Activated CD8-positive, alpha-beta T cell treated with anti-CD3 and anti-CD28 coated beads for 36 hours (primary cell): ENCODE data around the gene NR0B1. TPM values are rescaled to one million over a fixed set of nuclear protein-coding genes. Genes with fewer than 3 reads are reported as not detected.

Source experiments
- ATAC-seq: fragments of 200-7000 bp; cut with Tn5 transposase; one replicate; pipeline ENCODE4 v1.10.0; 2021; ENCODE audit warnings: mild to moderate bottlenecking, moderate library complexity
- CTCF ChIA-PET: fragments of 350-600 bp; sonication (Branson Sonifier 250); formaldehyde crosslinking; loops from one replicate; lab custom pipeline; 2021; ENCODE audit warnings: antibody characterized with exemption; lab: Charles Lee
- POLR2A ChIA-PET: fragments of 350-600 bp; sonication (Branson Sonifier 250); formaldehyde crosslinking; loops from one replicate; lab custom pipeline; 2021; ENCODE audit warnings: antibody characterized with exemption; lab: Charles Lee
- DNase-seq: peaks from one replicate; pipeline ENCODE4 v3.0.0-alpha.2; 2020
- H3K27ac Mint-ChIP-seq: one replicate; pipeline ENCODE4 v1.8.0; 2021; ENCODE audit warnings: mild to moderate bottlenecking, mixed read lengths
- H3K27me3 Mint-ChIP-seq: one replicate; pipeline ENCODE4 v1.8.0; 2021; ENCODE audit warnings: mixed read lengths
- H3K36me3 Mint-ChIP-seq: one replicate; pipeline ENCODE4 v1.8.0; 2021; ENCODE audit warnings: low read depth, mixed read lengths
- H3K4me1 Mint-ChIP-seq: one replicate; pipeline ENCODE4 v1.8.0; 2021; ENCODE audit warnings: low read depth, mixed read lengths
- H3K4me3 Mint-ChIP-seq: one replicate; pipeline ENCODE4 v1.8.0; 2021; ENCODE audit warnings: mild to moderate bottlenecking, moderate library complexity, mixed read lengths
- H3K9me3 Mint-ChIP-seq: one replicate; pipeline ENCODE4 v1.8.0; 2021; ENCODE audit warnings: mixed read lengths
- intact Hi-C: fragments of 100-400 bp; cut with micrococcal nuclease; formaldehyde crosslinking; loops from one replicate; pipeline ENCODE4 v1.10.0; 2022
- total RNA-seq, 2 experiments: library from RNA; stranded (reverse); gene quantifications; one replicate each; pipeline ENCODE4 v1.2.3, GENCODE V29; 2021
- TF ChIP-seq, protein P1 (sequence below): fragments of 200-600 bp; IDR thresholded peaks from one replicate; pipeline ENCODE4 v1.8.0; 2022; ENCODE audit warnings: antibody characterized with exemption, mild to moderate bottlenecking

Gene NR0B1
- total RNA-seq, 2 experiments from 2014 or later, result not detected

GRCh38 chrX:30317308-30317707 is 8.1 kb upstream of the NR0B1 start:
- ATAC-seq, result no peak
- Mint-ChIP-seq H3K27ac (no peak overlapping the region), H3K4me1 (no peaks in the 10 kb centered on the region), H3K27me3 (no peaks in the 10 kb centered on the region), H3K9me3 (no peaks in the 10 kb centered on the region), H3K36me3 (no peaks in the 10 kb centered on the region), H3K4me3 (no peak overlapping the region)
- POLR2A ChIA-PET, result no interaction called here
- intact Hi-C loops, result no loop called here
- TF ChIP-seq, protein P1, sequence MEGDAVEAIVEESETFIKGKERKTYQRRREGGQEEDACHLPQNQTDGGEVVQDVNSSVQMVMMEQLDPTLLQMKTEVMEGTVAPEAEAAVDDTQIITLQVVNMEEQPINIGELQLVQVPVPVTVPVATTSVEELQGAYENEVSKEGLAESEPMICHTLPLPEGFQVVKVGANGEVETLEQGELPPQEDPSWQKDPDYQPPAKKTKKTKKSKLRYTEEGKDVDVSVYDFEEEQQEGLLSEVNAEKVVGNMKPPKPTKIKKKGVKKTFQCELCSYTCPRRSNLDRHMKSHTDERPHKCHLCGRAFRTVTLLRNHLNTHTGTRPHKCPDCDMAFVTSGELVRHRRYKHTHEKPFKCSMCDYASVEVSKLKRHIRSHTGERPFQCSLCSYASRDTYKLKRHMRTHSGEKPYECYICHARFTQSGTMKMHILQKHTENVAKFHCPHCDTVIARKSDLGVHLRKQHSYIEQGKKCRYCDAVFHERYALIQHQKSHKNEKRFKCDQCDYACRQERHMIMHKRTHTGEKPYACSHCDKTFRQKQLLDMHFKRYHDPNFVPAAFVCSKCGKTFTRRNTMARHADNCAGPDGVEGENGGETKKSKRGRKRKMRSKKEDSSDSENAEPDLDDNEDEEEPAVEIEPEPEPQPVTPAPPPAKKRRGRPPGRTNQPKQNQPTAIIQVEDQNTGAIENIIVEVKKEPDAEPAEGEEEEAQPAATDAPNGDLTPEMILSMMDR, result no peak
- DNase-seq, result no peak
- CTCF ChIA-PET, result no interaction called here

- H3K36me3 Mint-ChIP-seq, result no peaks in the 10 kb centered on the region
- DNase-seq (no peak), ATAC-seq (no peak)
- no peak overlapping the region for H3K4me3 Mint-ChIP-seq
- CTCF ChIA-PET, result no interaction called here
- TF ChIP-seq, protein P1, result no peak
- intact Hi-C loops, result no loop called here
- no peaks in the 10 kb centered on the region for H3K9me3 Mint-ChIP-seq
- H3K27me3 Mint-ChIP-seq, result peaks cover 6% of the 10 kb centered on the region
- H3K4me1 Mint-ChIP-seq, result no peaks in the 10 kb centered on the region
- POLR2A ChIA-PET, result no interaction called here
- H3K27ac Mint-ChIP-seq, result no peak overlapping the region
Observed at GRCh38 chrX:30313322-30313721, 4.1 kb upstream of the NR0B1 start.

GRCh38 chrX:30312858-30313257 is 3.7 kb upstream of the NR0B1 start:
- Mint-ChIP-seq H3K27ac (no peak overlapping the region), H3K27me3 (peaks cover 9% of the 10 kb centered on the region), H3K9me3 (no peaks in the 10 kb centered on the region), H3K4me1 (no peaks in the 10 kb centered on the region), H3K36me3 (no peaks in the 10 kb centered on the region), H3K4me3 (no peak overlapping the region)
- ATAC-seq (no peak), DNase-seq (no peak)
- intact Hi-C loops, result no loop called here
- CTCF ChIA-PET, result no interaction called here
- POLR2A ChIA-PET, result no interaction called here
- TF ChIP-seq, protein P1, result no peak

DNA sequence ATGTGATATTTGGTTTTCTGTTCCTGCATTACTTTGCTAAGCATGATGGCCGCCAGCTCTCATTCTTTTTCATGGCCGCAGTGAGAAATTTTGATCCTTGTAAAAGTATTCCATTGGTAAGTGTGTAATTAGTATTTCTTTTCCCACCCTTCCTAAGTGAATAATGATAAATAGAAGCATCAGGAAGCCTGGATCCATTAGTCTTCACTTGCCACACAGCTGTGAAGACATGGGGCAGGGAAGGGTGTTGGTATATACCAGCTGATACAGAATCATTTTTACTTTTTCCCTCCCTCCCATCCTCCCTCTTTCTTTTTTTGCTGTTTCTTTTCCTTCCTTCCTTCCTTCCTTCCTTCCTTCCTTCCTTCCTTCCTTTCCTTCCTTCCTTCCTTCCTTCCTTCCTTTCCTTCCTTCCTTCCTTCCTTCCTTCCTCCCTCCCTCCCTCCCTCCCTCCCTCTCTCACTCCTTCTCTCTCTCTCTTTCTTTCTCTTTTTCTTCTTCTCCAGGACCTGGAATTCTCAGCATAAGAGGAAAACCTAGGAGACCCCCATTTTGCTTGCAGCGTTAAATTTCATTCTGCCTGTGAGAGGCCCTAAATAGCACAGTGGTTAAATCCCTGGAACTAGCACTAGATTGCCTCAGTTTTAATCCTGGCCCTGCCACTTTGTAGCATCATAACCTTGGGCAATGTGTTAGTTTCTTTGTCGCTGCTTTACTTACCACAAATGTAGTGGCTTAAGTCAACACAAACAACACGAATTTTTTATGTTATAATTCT is 1.4 kb upstream of the NR0B1 start:
- Mint-ChIP-seq H3K27me3 (peaks cover 17% of the 10 kb centered on the region), H3K4me1 (no peaks in the 10 kb centered on the region), H3K4me3 (no peak overlapping the region), H3K27ac (no peak overlapping the region), H3K36me3 (no peaks in the 10 kb centered on the region), H3K9me3 (no peaks in the 10 kb centered on the region)
- ATAC-seq (no peak), DNase-seq (no peak)
- POLR2A ChIA-PET, result no interaction called here
- CTCF ChIA-PET, result no interaction called here
- intact Hi-C loops, result no loop called here
- TF ChIP-seq, protein P1, result no peak

DNA sequence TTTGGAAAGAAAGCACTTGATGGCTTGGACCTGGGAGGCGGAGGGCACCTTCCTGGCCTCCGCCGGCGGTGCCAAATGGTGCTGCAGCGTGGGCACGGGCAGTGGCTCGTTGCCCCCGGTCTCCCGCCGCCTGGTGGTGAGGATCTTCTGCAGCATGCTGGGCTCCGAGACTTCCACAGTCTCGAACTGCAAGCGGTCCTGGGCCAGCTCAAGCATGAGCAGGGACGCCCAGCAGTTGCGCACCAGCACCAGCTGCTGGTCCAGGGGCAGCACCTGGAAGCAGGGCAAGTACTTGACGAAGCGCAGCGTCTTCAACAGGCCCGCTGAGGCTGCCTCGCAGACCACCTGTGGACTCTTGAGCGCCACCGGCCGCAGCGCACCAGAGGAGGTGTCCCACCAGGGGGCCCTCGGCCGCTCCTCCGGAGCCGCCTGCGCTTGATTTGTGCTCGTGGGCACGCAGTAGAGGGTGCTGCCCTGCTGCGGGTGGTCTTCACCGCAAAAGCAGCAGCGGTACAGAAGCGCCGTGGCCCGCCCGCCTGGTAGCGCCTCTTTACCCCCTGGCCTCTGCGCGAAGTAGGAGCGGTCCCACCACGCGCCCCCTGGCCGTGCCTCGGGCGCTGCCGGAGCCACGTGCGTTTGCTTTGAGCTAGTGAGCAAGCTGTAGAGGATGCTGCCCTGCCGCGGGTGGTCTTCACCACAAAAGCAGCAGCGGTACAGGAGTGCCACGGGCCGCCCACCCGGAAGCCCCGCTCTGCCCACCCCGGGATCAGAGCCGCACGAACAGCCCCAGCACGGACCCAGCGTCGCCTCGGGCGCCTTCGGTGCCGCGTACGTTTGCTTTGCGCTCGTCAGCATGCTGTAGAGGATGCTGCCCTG is 689 bp downstream of the NR0B1 start:
- Mint-ChIP-seq H3K4me3 (no peak overlapping the region), H3K4me1 (no peaks in the 10 kb centered on the region), H3K27me3 (peaks cover 17% of the 10 kb centered on the region), H3K9me3 (no peaks in the 10 kb centered on the region), H3K27ac (no peak overlapping the region), H3K36me3 (no peaks in the 10 kb centered on the region)
- DNase-seq (no peak), ATAC-seq (no peak)
- ChIA-PET POLR2A (interaction anchor here (0.5 kb wide), 1 partner anchor 435 kb away, joined by 3 read pairs; no protein-coding TSS in a partner anchor), CTCF (no interaction called here)
- intact Hi-C loops, result no loop called here
- TF ChIP-seq, protein P1, result no peak
